ENCODE data around the gene CHL1.

CHL1 gene

GRCh38 chr3:196311-197148 is at the start of gene CHL1:
Gene CHL1 (plus strand): TSS chr3:196763. CDS start chr3:319777, 123,014 bp downstream.
- no peak for FAIRE-seq

- no peak for FAIRE-seq
Observed at GRCh38 chr3:151614-152189, 44.9 kb upstream of the CHL1 start.

- FAIRE-seq: no peak
Observed at GRCh38 chr3:159974-160373, 36.6 kb upstream of the CHL1 start.

- no peak for FAIRE-seq
Observed at GRCh38 chr3:166071-166470, 30.5 kb upstream of the CHL1 start.

GRCh38 chr3:166799-167198 is 29.8 kb upstream of the CHL1 start:
- no peak for FAIRE-seq

GRCh38 chr3:173886-174285 is 22.7 kb upstream of the CHL1 start:
- no peak for FAIRE-seq

- no peak for FAIRE-seq
Observed at GRCh38 chr3:184976-185375, 11.6 kb upstream of the CHL1 start.

- no peak for FAIRE-seq
Observed at GRCh38 chr3:192215-192929, 4.2 kb upstream of the CHL1 start.

- FAIRE-seq: no peak
Observed at GRCh38 chr3:194001-194400, 2.6 kb upstream of the CHL1 start.

GRCh38 chr3:194421-194820 is 2.1 kb upstream of the CHL1 start:
- no peak for FAIRE-seq

- no peak for FAIRE-seq
Observed at GRCh38 chr3:195666-196065, 897 bp upstream of the CHL1 start.

GRCh38 chr3:197149-197827 is 725 bp downstream of the CHL1 start:
- no peak for FAIRE-seq

- FAIRE-seq: no peak
Observed at GRCh38 chr3:197828-198491, 1.4 kb downstream of the CHL1 start.

- no peak for FAIRE-seq
Observed at GRCh38 chr3:199835-200234, 3.3 kb downstream of the CHL1 start.

GRCh38 chr3:200758-201325 is 4.3 kb downstream of the CHL1 start:
- no peak for FAIRE-seq

- FAIRE-seq: no peak
Observed at GRCh38 chr3:204102-204501, 7.5 kb downstream of the CHL1 start.

GRCh38 chr3:207973-208372 is 11.4 kb downstream of the CHL1 start:
- FAIRE-seq: no peak

GRCh38 chr3:210669-211068 is 14.1 kb downstream of the CHL1 start:
- no peak for FAIRE-seq

- no peak for FAIRE-seq
Observed at GRCh38 chr3:212432-212831, 15.9 kb downstream of the CHL1 start.

GRCh38 chr3:217099-217813 is 20.7 kb downstream of the CHL1 start:
- no peak for FAIRE-seq

GRCh38 chr3:217948-218347 is 21.4 kb downstream of the CHL1 start:
- no peak for FAIRE-seq
